SHP77 treated with DMSO at 0.1 percent for 48 hours (cell line): ENCODE measurements around the gene IL17REL.

Experiments
- DNase-seq: peaks from one replicate; lab custom pipeline; 2025; lab: John Stamatoyannopoulos, UW

Gene IL17REL

GRCh38 chr22:49966774-49967705, 45.5 kb downstream of the IL17REL start:
- no peak for DNase-seq

GRCh38 chr22:49966041-49966773, 46.4 kb downstream of the IL17REL start:
- DNase-seq = no peak

- no peak for DNase-seq
Observed at GRCh38 chr22:49965091-49966040, 47.2 kb downstream of the IL17REL start.

GRCh38 chr22:49964136-49965090, 48.2 kb downstream of the IL17REL start:
- DNase-seq = no peak

- DNase-seq = no peak
Observed at GRCh38 chr22:49963647-49964026, 48.9 kb downstream of the IL17REL start.

- DNase-seq = no peak
Observed at GRCh38 chr22:49962751-49963646, 49.6 kb downstream of the IL17REL start.

GRCh38 chr22:49962012-49962750, 50.4 kb downstream of the IL17REL start:
- DNase-seq = peak; percentile 20

GRCh38 chr22:49961601-49962011, 51.0 kb downstream of the IL17REL start:
- DNase-seq = no peak

GRCh38 chr22:49961005-49961600, 51.5 kb downstream of the IL17REL start:
- no peak for DNase-seq

GRCh38 chr22:49960159-49961004, 52.2 kb downstream of the IL17REL start, which contains the start of gene PIM3:
Gene PIM3, plus strand, starts transcription at chr22:49960772. Its CDS starts 176 bp downstream, at chr22:49960948.
- peak; percentile 91 for DNase-seq

- no peak for DNase-seq
Observed at GRCh38 chr22:49959782-49960158, 52.8 kb downstream of the IL17REL start.

GRCh38 chr22:49958931-49959781, 53.4 kb downstream of the IL17REL start:
- DNase-seq = no peak

GRCh38 chr22:49958366-49958921, 54.1 kb downstream of the IL17REL start:
- no peak for DNase-seq

GRCh38 chr22:49957826-49958365, 54.7 kb downstream of the IL17REL start:
- no peak for DNase-seq

- no peak for DNase-seq
Observed at GRCh38 chr22:49956914-49957825, 55.4 kb downstream of the IL17REL start.
